ENCODE results near the gene TMPRSS2. TPM values are rescaled to one million over a fixed set of nuclear protein-coding genes. Genes with fewer than 3 reads are reported as not detected.

Gene TMPRSS2
- total RNA-seq = 10 to 100 TPM; 12.2 to 50.5 (median 29.2) TPM

DNA sequence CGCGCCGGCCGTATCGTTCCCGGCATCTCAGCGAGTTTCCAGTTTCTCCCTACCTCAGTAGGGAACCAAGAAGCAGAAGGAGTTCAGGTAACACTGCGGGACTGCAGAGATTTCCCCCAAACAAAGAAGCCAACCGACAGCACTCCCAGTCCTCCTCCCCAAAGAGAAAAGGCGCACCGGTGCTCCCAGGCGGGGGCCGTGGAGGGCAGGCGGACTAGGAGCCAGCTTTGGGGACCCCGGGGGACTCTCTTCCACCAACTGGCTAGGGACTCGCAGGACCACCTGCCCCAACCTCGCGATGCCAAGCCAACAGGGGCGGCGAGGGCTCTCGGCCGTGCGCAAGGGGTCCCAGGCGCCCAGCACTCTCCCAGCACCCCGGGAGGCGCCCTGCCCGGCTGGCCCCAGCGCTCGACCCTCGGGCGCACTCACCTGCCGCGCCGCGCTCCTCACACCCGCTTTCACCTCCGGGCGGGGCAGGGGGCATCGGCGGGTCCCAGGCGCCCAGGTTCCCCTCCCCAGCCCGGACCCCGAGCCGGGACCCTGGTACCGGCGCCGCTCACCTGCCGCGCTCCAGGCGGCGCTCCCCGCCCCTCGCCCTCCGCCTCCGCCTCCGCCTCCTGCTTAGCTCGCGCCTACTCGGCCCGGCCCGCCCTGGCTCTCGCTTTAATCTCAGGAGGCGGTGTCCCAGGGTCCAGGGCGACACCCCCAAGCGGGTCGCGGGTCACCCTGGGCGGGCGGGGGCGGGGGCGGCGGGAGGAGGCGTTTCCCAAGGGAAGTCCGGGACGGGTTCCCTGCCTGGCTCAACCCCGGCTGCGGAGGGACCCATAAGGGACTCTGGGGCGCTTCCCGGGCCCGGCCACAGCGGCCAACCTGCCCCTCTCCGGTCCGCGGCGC lies at the start of gene TMPRSS2:
TMPRSS2 (minus strand) TSS at position 638 of the 894 bp plus-strand sequence. CDS start 10,025 bp downstream, outside the sequence.
- TF ChIP-seq POLR2A (IDR thresholded peaks at IDR 0.05) = peak in 1 of 4 donors; percentile 24
- TF ChIP-seq, protein P1, sequence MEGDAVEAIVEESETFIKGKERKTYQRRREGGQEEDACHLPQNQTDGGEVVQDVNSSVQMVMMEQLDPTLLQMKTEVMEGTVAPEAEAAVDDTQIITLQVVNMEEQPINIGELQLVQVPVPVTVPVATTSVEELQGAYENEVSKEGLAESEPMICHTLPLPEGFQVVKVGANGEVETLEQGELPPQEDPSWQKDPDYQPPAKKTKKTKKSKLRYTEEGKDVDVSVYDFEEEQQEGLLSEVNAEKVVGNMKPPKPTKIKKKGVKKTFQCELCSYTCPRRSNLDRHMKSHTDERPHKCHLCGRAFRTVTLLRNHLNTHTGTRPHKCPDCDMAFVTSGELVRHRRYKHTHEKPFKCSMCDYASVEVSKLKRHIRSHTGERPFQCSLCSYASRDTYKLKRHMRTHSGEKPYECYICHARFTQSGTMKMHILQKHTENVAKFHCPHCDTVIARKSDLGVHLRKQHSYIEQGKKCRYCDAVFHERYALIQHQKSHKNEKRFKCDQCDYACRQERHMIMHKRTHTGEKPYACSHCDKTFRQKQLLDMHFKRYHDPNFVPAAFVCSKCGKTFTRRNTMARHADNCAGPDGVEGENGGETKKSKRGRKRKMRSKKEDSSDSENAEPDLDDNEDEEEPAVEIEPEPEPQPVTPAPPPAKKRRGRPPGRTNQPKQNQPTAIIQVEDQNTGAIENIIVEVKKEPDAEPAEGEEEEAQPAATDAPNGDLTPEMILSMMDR (IDR thresholded peaks at IDR 0.05) = no peak
- no peak for DNase-seq
- Histone ChIP-seq H3K9me3 (no peaks in the 10 kb centered on the region), H3K4me3 (peak within 1 kb of the TSS; percentile 43 to 64 (median 52)), H3K4me1 (peaks cover 9 to 22% (median 11%) of the 10 kb centered on the region in 3 donors), H3K27ac (peak within 1 kb of the TSS; percentile 59 to 80 (median 72)), H3K27me3 (peaks cover 0 to 82% (median 3%) of the 10 kb centered on the region in 4 donors), H3K36me3 (no peaks in the 10 kb centered on the region)
- intact Hi-C loops (cut with DNase I) = no loop called here
- no CpG with 5 or more reads among the region's 85 CpGs for WGBS, 2 donors

DNA sequence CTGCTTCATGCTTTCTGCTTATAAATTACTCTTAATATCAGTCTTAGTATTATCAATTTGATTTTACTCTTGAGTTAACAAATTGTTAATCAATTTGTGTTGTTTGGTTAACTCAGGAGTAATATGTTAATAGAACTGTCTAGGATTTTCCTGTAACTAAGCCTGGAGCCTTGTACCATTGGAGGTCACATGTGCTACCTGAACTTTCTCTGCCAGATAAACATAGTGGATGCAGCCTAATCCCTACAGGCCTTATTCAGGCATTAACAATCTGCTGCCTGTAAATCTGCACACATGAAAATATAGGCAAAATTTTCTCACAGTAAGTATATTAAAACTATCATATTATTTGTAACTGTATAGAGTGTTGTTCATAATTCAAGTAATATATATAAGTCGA lies 47.1 kb upstream of the TMPRSS2 start:
- Histone ChIP-seq H3K27me3 (peaks cover 0 to 19% (median 0%) of the 10 kb centered on the region in 4 donors), H3K4me1 (no peaks in the 10 kb centered on the region), H3K36me3 (no peaks in the 10 kb centered on the region), H3K9me3 (no peaks in the 10 kb centered on the region), H3K4me3 (no peak overlapping the region), H3K27ac (no peak overlapping the region)
- 76 to 81% methylated on average over 1 of the region's 1 CpG for WGBS, 2 donors
- DNase-seq = no peak
- TF ChIP-seq, protein P1 (IDR thresholded peaks at IDR 0.05) = no peak
- TF ChIP-seq POLR2A (IDR thresholded peaks at IDR 0.05) = no peak
- intact Hi-C loops (cut with DNase I) = no loop called here

DNA sequence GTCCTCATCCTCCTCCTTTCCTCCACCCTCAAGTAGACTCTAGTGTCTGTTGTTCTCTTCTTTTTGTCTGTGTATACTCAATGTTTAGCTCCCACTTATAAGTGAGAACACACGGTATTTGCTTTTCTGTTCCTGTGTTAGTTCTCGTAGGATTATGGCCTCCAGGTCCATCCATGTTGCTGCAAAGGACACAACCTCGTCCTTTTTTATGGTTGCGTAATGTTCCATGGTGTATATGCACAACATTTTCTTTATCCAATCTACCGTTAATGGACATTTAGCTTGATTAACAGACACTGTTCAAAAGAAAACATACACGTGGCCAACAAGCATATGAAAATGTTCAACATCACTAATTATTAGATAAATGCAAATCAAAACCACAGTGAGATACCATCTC lies 44.3 kb upstream of the TMPRSS2 start:
- Histone ChIP-seq H3K27ac (no peak overlapping the region), H3K36me3 (no peaks in the 10 kb centered on the region), H3K27me3 (peaks cover 0 to 25% (median 0%) of the 10 kb centered on the region in 4 donors), H3K4me3 (no peak overlapping the region), H3K9me3 (no peaks in the 10 kb centered on the region), H3K4me1 (peaks cover 0 to 5% (median 0%) of the 10 kb centered on the region in 3 donors)
- WGBS, 2 donors = 80 to 87% methylated on average over 6 of the region's 6 CpGs
- TF ChIP-seq, protein P1 (IDR thresholded peaks at IDR 0.05) = no peak
- no peak for TF ChIP-seq POLR2A (IDR thresholded peaks at IDR 0.05)
- intact Hi-C loops (cut with DNase I) = no loop called here
- no peak for DNase-seq

DNA sequence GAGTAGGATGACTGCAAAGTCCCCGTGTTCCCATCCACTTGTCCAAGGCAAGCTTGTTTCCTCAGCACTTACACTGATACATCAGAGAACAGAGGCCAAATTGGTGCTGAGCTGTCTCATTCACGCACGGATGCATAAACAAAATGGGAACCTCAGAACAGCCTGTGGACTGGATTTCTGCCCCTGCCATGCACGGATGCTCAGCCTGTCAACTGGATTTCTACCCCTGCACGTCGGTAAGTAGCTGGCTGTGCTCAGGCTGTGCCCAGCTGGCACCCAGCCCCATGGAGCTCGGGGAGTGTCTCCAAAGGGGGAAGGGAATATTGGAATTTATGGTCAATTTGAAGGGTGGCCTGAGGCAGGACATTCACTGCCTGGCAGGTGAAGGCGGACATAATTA lies 40.8 kb upstream of the TMPRSS2 start:
- Histone ChIP-seq H3K27ac (no peak overlapping the region), H3K4me3 (no peak overlapping the region), H3K36me3 (no peaks in the 10 kb centered on the region), H3K27me3 (peaks cover 0 to 33% (median 0%) of the 10 kb centered on the region in 4 donors), H3K9me3 (no peaks in the 10 kb centered on the region), H3K4me1 (peaks cover 0 to 5% (median 0%) of the 10 kb centered on the region in 3 donors)
- TF ChIP-seq, protein P1 (IDR thresholded peaks at IDR 0.05) = no peak
- TF ChIP-seq POLR2A (IDR thresholded peaks at IDR 0.05) = no peak
- intact Hi-C loops (cut with DNase I) = no loop called here
- no peak for DNase-seq
- WGBS, 2 donors = 28 to 49% methylated on average over 5 to 6 of the region's 8 CpGs

DNA sequence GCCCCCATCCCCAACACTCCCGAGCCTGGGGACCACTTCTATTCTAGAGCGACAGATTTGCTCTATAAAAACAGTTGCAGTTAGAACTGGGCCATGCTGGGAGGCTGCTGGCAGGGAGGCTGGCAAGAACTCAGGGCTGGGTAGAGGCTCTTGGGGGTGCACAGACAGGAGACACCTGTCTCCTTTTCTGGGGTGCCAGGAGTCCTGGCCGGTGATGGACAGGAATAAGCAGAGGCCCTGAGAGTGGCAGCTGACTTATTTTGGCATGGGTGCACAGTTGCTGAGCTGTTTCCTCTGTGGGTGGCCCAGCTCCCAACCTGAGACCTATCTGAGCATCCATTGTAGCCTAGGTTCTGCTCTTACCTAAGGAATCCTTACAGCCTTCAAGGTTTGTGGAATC lies 39.2 kb upstream of the TMPRSS2 start:
- Histone ChIP-seq H3K27me3 (peaks cover 0 to 50% (median 0%) of the 10 kb centered on the region in 4 donors), H3K4me3 (no peak overlapping the region), H3K36me3 (no peaks in the 10 kb centered on the region), H3K27ac (no peak overlapping the region), H3K4me1 (peaks cover 0 to 5% (median 0%) of the 10 kb centered on the region in 3 donors), H3K9me3 (no peaks in the 10 kb centered on the region)
- TF ChIP-seq, protein P1 (IDR thresholded peaks at IDR 0.05) = no peak
- TF ChIP-seq POLR2A (IDR thresholded peaks at IDR 0.05) = no peak
- intact Hi-C loops (cut with DNase I) = no loop called here
- 67 to 92% methylated on average over 2 to 3 of the region's 3 CpGs for WGBS, 2 donors
- DNase-seq = no peak
